Small intestine (tissue), 7 donors: ENCODE results near the gene LILRA1. TPM values are rescaled to one million over a fixed set of nuclear protein-coding genes. Genes with fewer than 3 reads are reported as not detected.
A peak's percentile ranks its signal among the peaks of the same experiment; 100 is the strongest.

ENCODE experiments used
- DNase-seq, 2 donors: peaks; one replicate each; pipeline versions ENCODE4 v3.0.0 to v3.0.0-alpha.2; 2013
- FAIRE-seq: peaks from 2 replicates; lab custom pipeline; 2012; peaks lifted over from hg19 to GRCh38; lab: Jason Lieb, UNC
- H3K27ac ChIP-seq, 3 donors: one replicate each; pipeline ENCODE4 v1.5.1; 2013; ENCODE audit warnings: low read length in 2 of 3, mild to moderate bottlenecking in 2 of 3, control low read depth in 1 of 3, inconsistent platforms in 1 of 3, low read depth in 1 of 3, moderate library complexity in 1 of 3
- H3K27me3 ChIP-seq, 3 donors: one replicate each; pipeline ENCODE4 v1.6.1; 2013; ENCODE audit warnings: low read length in 3 of 3, inconsistent platforms in 1 of 3; ENCODE audit not compliant: control insufficient read depth in 3 of 3, insufficient read depth in 3 of 3
- H3K36me3 ChIP-seq, 3 donors: one replicate each; pipeline ENCODE4 v1.6.1; 2013; ENCODE audit warnings: low read length in 3 of 3, inconsistent platforms in 1 of 3, low read depth in 1 of 3, mild to moderate bottlenecking in 1 of 3, moderate library complexity in 1 of 3; ENCODE audit not compliant: control insufficient read depth in 3 of 3, insufficient read depth in 2 of 3
- H3K4me1 ChIP-seq, 3 donors: one replicate each; pipeline ENCODE4 v1.6.1; 2013; ENCODE audit warnings: low read length in 2 of 3, inconsistent platforms in 1 of 3, low read depth in 1 of 3, mild to moderate bottlenecking in 1 of 3, moderate library complexity in 1 of 3; ENCODE audit not compliant: control insufficient read depth in 3 of 3, insufficient read depth in 2 of 3
- H3K4me3 ChIP-seq, 3 donors: one replicate each; pipeline ENCODE4 v1.5.1; 2013; ENCODE audit warnings: low read length in 3 of 3, control low read depth in 1 of 3, inconsistent platforms in 1 of 3, low read depth in 1 of 3, mild to moderate bottlenecking in 1 of 3, moderate library complexity in 1 of 3
- H3K9me3 ChIP-seq, 2 donors: one replicate each; pipeline ENCODE4 v1.6.1; 2013; ENCODE audit warnings: low read depth in 1 of 2, low read length in 1 of 2; ENCODE audit not compliant: control insufficient read depth in 2 of 2, insufficient read depth in 1 of 2
- WGBS, 3 donors: extraction: QIAGEN DNeasy Blood & Tissue Kit; methylation state at CpG; one replicate each; pipeline ENCODE4 v1.1.7; 2013; 5-methylcytosine and 5-hydroxymethylcytosine counted together
- polyA plus RNA-seq, 4 donors: library from polyadenylated mRNA; stranded (reverse) in 3 of 4; unstranded in 1 of 4; fragments of 200-250 nt in 3 of 4; fragments of 120-200 nt in 1 of 4; gene quantifications; one replicate each; pipeline versions ENCODE4 v1.2.1 to v1.2.3, GENCODE V29; 2013
- donor health status: healthy with polysubstance abuse.
- donor health status: control.
- donor health status: control.
- donor health status: Bipolar disorder and iron deficiency.
- donor health status: healthy.

The LILRA1 gene
- polyA plus RNA-seq, 4 donors = 0.22 to 0.61 (median 0.42) TPM

DNA sequence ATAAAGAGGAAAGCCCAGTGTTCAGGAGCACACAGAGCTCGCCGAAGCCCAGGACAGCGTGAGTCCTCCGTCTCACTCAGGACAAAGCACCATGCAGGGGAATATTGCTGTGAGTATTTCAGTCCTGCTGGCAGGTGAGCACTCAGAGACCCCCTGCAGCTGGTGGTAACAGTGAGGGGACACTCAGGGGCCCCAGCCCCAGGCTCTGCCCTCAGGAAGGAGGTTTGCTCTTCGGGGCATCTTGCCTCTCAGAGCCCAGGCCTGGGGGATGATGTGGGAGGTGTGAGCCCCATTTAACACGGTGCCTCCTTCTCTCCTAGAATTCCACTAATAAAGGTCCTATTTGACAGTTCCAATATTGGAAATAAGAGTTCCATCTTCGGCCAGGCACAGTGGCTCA lies 14.8 kb downstream of the LILRA1 start:
- 83% methylated on average over 7 of the region's 7 CpGs for WGBS, 3 donors
- no peak for FAIRE-seq
- no peaks in the 10 kb centered on the region for H3K27me3 ChIP-seq

DNA sequence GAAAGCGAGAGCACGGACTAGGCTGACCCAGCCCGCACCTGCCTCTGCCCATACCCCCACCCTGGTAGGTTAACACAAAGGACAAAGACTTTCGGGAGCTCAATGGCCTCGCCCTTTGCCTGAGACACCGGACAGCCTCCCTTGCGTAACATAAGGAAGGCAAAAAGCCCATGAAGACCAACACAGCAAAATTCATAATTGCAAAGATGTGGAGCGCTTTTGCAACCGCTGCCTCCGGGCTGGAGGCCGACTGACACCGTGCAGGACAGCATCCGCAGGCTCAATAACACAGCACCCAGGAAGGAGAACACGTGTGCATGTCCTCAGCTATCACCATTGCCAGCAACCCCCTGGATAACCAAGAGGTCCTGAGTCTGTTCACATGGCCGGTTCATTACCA lies 15.4 kb downstream of the LILRA1 start:
- Histone ChIP-seq H3K4me3 (no peak overlapping the region), H3K27me3 (no peaks in the 10 kb centered on the region), H3K9me3 (peaks cover 0 to 29% of the 10 kb centered on the region in 2 donors), H3K27ac (no peak overlapping the region), H3K4me1 (no peaks in the 10 kb centered on the region), H3K36me3 (no peaks in the 10 kb centered on the region)
- no peak for DNase-seq
- no peak for FAIRE-seq
- 83 to 88% (median 88%) methylated on average over 15 of the region's 15 CpGs for WGBS, 3 donors

More for the DNA sequence above, 14.8 kb downstream of the LILRA1 start:
- Histone ChIP-seq H3K36me3 (no peaks in the 10 kb centered on the region), H3K4me3 (no peak overlapping the region), H3K27ac (no peak overlapping the region), H3K9me3 (peaks cover 0 to 29% of the 10 kb centered on the region in 2 donors), H3K4me1 (no peaks in the 10 kb centered on the region)
- no peak for DNase-seq

DNA sequence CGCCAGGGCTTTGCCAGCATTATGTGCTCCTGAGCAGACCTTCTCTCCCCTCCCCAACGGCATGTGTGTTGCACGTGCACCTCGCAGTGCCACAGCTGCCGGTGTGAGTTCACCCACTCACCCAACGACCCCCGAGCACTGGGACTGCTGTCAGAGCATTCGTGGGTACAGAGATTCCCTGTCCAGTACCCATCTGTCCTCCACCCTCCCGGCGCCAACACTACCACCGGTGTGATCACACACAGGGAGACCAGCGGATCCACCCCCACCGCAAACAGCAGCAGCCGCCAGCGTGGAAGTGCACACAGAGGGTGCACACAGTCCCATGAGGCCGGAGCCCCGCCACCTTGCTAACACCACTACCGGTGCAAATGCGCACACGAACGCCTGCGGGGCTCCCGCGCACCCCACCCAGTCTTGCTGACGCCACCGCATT lies 15.9 kb downstream of the LILRA1 start:
- H3K27me3 ChIP-seq = no peaks in the 10 kb centered on the region
- H3K9me3 ChIP-seq = peaks cover 0 to 29% of the 10 kb centered on the region in 2 donors
- H3K4me1 ChIP-seq = no peaks in the 10 kb centered on the region
- 85 to 88% (median 86%) methylated on average over 26 of the region's 26 CpGs for WGBS, 3 donors
- no peak for FAIRE-seq
- H3K4me3 ChIP-seq = no peak overlapping the region
- no peaks in the 10 kb centered on the region for H3K36me3 ChIP-seq
- DNase-seq = no peak
- H3K27ac ChIP-seq = no peak overlapping the region

DNA sequence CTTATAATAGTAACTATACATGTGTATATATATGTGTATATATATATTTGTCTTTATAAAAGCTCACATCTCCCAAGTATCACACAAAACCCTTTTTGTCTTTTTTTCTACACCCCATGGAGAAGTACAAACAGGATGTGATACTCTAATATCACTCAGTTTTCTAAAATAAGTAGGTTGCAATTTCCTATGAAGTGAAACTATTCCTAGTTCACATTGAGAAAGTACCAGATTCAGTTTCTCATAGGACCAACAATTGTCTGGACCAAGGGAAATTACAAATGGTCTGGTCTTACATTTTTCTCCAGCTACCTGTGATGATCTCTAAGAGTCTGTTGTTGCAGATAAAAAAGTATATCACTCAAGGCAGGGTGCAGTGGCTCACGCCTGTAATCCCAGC lies 19.0 kb downstream of the LILRA1 start:
- Histone ChIP-seq H3K27me3 (no peaks in the 10 kb centered on the region), H3K9me3 (peaks cover 0 to 19% of the 10 kb centered on the region in 2 donors), H3K27ac (no peak overlapping the region), H3K4me3 (no peak overlapping the region), H3K36me3 (no peaks in the 10 kb centered on the region), H3K4me1 (no peaks in the 10 kb centered on the region)
- 89 to 100% (median 91%) methylated on average over 1 of the region's 1 CpG for WGBS, 3 donors
- DNase-seq (no peak), FAIRE-seq (no peak)

DNA sequence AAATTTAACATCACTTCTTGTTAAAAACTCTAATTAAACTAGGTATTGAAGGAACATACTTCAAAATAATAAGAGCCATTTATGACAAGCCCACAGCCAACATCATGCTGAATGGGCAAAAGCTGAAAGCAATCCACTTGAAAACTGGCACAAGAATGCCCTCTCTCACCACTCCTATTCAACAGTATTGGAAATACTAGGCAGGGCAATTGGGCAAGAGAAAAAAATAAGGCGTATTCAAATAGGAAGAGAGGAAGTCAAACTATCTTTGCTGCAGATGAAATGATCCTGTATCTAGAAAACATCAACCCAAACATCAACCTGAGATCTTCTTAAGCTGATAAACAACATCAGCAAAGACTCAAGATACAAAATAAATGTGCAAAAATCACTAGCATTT lies 21.3 kb downstream of the LILRA1 start:
- Histone ChIP-seq H3K27ac (no peak overlapping the region), H3K4me3 (no peak overlapping the region), H3K36me3 (no peaks in the 10 kb centered on the region), H3K9me3 (peaks cover 0 to 6% of the 10 kb centered on the region in 2 donors), H3K27me3 (no peaks in the 10 kb centered on the region), H3K4me1 (no peaks in the 10 kb centered on the region)
- no peak for FAIRE-seq
- 77 to 89% (median 88%) methylated on average over 1 of the region's 1 CpG for WGBS, 3 donors
- no peak for DNase-seq

DNA sequence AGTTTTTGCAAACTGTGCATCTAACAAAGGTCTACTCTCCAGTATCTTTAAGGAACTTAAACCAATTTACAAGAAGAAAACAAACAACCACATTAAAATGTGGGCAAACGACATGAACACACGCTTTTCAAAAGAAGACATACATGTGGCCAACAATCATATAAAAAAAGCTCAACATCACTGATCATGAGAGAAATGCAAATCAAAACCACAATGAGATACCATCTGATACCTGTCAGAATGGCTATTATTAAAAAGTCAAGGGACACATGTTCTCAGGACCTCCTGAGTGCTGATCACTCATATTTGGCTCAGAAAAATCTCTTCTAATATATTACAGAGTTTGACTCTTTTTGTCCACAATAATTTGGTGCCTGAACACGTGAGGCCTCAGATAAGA lies 22.6 kb downstream of the LILRA1 start:
- Histone ChIP-seq H3K4me3 (no peak overlapping the region), H3K36me3 (no peaks in the 10 kb centered on the region), H3K9me3 (peaks cover 0 to 6% of the 10 kb centered on the region in 2 donors), H3K27ac (peak overlapping the region in 1 of 3 donors; percentile 78), H3K4me1 (no peaks in the 10 kb centered on the region), H3K27me3 (no peaks in the 10 kb centered on the region)
- DNase-seq (no peak), FAIRE-seq (no peak)
- WGBS, 3 donors = 60 to 64% (median 62%) methylated on average over 3 of the region's 3 CpGs

DNA sequence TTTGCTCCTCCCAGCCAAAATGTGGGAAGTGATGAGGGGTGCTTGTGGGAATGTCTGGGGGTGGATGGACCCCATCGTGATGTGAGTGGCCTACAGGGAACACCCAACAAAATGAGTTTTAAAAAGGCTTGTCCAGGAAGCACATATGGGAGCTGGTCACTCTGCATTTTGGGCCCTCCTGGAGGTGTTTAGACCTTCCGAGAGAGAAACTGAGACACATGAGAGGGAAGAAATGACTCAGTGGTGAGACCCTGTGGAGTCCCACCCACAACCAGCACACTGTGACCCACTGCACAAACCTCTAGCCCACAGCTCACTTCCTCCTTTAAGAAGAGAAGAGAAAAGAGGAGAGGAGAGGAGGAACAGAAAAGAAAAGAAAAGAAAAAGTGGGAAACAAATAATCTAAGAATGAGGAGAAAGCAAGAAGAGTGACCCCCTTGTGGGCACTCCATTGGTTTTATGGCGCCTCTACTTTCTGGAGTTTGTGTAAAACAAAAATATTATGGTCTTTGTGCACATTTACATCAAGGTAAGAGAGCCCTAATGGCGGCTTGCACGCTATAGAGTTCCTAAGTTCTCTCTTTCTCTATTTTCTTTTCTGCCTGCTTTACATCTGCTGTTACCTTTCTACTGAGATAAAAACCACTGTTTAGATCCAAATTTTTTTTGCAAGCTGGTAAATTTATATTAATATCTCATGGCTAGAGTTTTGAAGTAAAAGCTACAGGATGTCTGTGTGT lies 23.6 kb downstream of the LILRA1 start:
- peaks cover 0 to 6% of the 10 kb centered on the region in 2 donors for H3K9me3 ChIP-seq
- H3K27ac ChIP-seq = peak overlapping the region in 1 of 3 donors; percentile 78
- FAIRE-seq (no peak), DNase-seq (no peak)
- WGBS, 3 donors = 42 to 63% (median 57%) methylated on average over 5 of the region's 5 CpGs
- H3K36me3 ChIP-seq = no peaks in the 10 kb centered on the region
- no peaks in the 10 kb centered on the region for H3K27me3 ChIP-seq
- no peak overlapping the region for H3K4me3 ChIP-seq
- no peaks in the 10 kb centered on the region for H3K4me1 ChIP-seq

DNA sequence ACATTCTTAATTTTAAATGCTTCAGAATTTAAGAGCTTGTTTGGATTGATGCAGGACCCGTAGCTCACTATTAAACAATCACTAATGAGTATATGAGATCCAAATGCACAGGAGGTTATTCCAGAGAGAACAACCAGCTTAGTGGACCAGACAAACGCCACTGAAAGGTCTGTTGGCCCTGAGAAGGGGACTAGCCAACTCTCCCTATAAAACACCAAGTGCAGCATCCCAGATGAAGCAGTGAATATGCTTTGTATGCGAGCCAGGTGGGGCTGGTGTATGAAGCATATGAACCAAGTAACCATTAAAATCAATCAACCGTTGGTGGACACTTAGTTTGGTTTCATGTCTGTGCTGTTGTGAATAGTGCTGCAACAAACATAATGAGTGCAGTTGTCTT lies 27.0 kb downstream of the LILRA1 start:
- 63 to 71% (median 64%) methylated on average over 4 of the region's 4 CpGs for WGBS, 3 donors
- no peaks in the 10 kb centered on the region for H3K36me3 ChIP-seq
- H3K4me3 ChIP-seq = no peak overlapping the region
- no peak overlapping the region for H3K27ac ChIP-seq
- no peaks in the 10 kb centered on the region for H3K27me3 ChIP-seq
- peaks cover 0 to 2% of the 10 kb centered on the region in 2 donors for H3K9me3 ChIP-seq
- FAIRE-seq = no peak
- no peak for DNase-seq
- H3K4me1 ChIP-seq = no peaks in the 10 kb centered on the region
